ENCODE results near the gene VPS29.

VPS29 gene

GRCh38 chr12:110449799-110450497 is 52.0 kb downstream of the VPS29 start, which contains the start of gene ARPC3:
Gene ARPC3 (minus strand): TSS chr12:110450337. CDS start chr12:110450260, 77 bp downstream.
- peak; percentile 86 for DNase-seq (ENCODE audit: low read depth, low spot score)

- no peak for DNase-seq (ENCODE audit: low read depth, low spot score)
Measured at GRCh38 chr12:110444455-110444854, 57.5 kb downstream of the VPS29 start.

All from iPS DF 19.7 (cell line).